Left renal pelvis (tissue), 4 donors: Measurements from ENCODE around the gene FRK. TPM values are rescaled to one million over a fixed set of nuclear protein-coding genes. Genes with fewer than 3 reads are reported as not detected.

ENCODE experiments used
- DNase-seq, 4 donors: peaks; one replicate each; pipeline ENCODE4 v3.0.0-alpha.2; 2013; ENCODE audit warnings: low read depth in 4 of 4, low spot score in 3 of 4
- polyA plus RNA-seq, 4 donors: library from polyadenylated mRNA; unstranded; fragments of 120-200 nt; gene quantifications; one replicate each; pipeline ENCODE4 v1.2.1, GENCODE V29; 2013; ENCODE audit not compliant: insufficient read length in 4 of 4

Gene FRK
- polyA plus RNA-seq, 4 donors = 0.35 to 5.8 (median 5.1) TPM

- no peak for DNase-seq
Measured at GRCh38 chr6:116036075-116036773, 24.5 kb downstream of the FRK start.

- DNase-seq = no peak
Measured at GRCh38 chr6:116035616-116036015, 25.1 kb downstream of the FRK start.

DNA sequence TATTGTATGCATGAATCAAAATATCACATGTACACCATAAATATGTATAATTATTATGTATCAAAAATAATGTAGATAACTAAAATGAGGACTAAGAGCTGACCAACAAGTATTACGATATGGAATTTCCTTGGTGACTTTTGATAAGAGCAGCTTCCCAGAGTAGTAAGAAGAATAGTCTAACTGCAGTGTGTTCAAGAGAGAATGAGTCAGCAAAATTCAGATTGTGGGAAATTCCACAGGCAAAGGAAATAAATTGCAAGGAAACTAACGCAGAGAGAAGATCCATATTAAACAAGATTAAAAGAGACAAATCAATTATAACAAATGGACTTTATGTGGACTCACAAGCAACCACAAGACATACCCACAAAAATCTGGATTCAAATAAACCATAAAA, 26.4 kb downstream of the FRK start:
- DNase-seq = no peak

GRCh38 chr6:116033687-116034303, 26.9 kb downstream of the FRK start:
- DNase-seq = no peak

GRCh38 chr6:116030770-116031169, 29.9 kb downstream of the FRK start:
- DNase-seq = no peak

DNA sequence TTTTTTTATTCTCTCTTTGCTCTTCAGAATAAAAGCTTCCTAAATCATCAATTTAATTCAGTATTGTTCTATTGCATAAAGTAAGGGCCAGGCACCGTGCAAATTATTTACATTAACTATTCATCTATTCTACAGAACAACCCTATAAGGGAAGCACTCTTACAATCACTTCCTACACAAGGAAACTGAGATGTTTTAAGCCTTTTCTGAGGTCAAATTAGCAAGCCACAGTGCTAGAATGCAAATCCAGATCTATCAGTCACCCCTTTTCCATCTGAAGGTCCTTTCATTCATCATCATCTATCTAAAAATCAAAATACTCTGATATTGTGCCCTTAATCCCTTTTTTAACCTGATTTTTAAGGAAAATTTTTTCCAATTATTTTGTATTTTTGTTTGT, 31.2 kb downstream of the FRK start:
- no peak for DNase-seq

DNA sequence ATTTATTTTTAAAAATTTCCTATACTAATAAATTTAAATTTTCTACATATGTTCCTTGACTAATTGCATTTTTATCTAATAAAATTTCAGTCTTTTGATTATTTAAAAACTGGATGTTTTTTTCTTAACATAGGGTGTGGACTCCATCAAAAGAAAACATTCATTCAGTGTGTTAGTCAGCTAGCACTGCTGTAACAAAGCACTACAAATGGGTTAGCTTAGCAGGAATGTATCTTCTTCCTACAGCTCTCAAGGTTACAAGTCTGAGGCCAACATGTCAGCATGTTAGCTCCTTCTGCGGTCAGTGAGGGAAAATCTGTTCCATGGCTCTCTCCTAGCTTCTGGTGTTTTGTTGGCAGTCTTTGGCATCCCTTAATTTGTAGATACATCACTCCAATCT, 32.5 kb downstream of the FRK start:
- no peak for DNase-seq

DNA sequence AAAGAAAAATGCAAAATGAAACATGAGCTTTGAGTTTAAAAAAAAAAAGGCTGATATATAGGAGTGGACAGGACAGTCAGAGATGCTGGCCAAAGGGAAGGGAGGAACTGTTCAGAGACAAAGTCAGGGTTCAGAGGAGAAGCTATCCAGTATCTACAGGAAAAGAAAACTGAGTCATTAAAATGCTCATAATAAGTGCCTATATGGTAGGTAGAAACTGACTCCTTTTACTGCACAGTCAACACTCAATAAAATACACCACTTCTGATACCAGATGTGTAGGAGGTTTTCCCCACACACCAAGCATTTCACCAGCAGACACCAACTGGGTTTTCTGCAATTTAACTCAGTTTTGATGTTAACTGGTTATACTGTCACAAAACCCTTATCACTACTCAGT, 32.9 kb downstream of the FRK start:
- no peak for DNase-seq

GRCh38 chr6:116025405-116025804, 35.3 kb downstream of the FRK start:
- DNase-seq = no peak

GRCh38 chr6:116022841-116023445, 37.7 kb downstream of the FRK start:
- DNase-seq = no peak

GRCh38 chr6:116020738-116021137, 40.0 kb downstream of the FRK start:
- DNase-seq = no peak

DNA sequence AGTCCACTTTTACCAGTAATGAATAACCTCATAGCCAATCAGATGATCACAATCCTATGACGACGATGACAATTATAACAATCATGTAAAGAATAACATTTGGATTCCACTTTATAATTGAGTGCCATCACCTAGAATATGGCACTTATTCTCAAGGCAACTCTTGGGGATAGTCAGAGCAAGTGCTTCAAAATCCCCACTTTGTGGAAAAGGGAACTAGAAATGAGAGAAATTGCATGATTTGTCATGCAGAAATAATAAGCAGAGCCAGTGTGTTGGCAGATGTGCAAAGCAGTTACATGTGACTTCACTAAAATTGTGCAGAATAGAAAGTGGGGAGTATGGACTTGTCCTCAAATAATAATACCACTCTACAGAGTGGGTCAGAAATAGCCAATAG, 41.3 kb downstream of the FRK start:
- DNase-seq = no peak

DNA sequence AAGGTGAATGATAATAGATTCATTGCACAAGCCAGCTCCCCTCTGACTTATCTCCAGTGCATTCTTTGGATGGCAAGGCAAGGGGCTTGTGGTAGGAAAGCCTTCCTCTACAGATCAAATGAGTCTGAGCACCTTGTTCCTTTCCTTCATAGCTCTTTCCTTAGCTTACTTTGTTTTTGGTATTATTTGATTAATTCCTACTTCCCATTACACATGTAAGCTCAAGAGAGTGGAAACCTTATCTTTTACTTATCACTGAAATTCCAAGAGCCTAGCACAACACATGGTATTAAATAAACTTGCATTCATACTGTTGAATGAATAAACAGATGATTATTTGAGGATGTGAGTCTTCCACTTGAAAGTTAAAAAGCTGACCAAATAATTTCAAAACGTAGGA, 41.7 kb downstream of the FRK start:
- no peak for DNase-seq

- DNase-seq = no peak
Measured at GRCh38 chr6:116017546-116018295, 43.0 kb downstream of the FRK start.

GRCh38 chr6:116016846-116017545, 43.7 kb downstream of the FRK start:
- no peak for DNase-seq

DNA sequence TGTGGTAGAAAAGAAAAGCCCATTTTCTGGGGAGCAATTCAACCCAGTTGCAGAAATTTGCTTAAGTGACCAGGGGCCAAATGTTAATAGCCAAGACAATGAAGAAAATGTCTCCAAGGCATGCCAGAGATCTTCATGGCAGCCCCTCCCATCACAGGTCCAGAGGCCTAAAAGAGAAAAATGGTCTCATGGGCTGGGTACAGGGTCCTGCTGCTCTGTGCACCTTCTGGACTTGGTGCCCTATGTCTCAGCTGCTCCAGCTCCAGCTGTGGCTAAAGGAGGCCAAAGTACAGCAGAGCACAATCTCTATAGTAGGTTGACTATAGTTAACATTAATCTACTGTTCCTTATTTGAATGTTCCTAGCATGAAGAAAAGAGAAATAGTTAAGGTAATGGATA, 44.7 kb downstream of the FRK start:
- DNase-seq = no peak

GRCh38 chr6:116015561-116015960, 45.1 kb downstream of the FRK start:
- no peak for DNase-seq

GRCh38 chr6:116012951-116013350, 47.7 kb downstream of the FRK start:
- no peak for DNase-seq

DNA sequence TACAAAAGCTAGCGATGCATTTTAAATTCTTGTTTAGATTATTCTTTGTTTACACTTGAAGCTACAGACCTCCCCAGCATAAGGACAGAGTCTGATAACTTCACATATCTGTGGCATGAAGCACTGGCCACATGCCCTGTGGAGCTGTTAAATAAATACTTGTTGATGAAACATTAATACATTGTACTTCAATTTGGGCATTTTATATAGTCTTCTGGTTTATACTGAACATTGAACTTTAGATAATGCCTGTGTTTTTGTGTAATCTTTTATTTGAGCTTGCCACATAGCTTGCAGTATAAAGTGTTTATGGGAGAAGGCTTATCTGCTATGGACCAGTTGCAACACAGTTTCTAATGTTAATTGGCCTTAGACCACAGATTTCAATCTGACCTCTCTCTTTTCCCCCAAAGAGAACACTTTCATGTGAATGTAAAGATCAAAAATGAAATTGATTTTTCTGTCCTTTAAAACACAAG, 48.2 kb downstream of the FRK start:
- DNase-seq = no peak

DNA sequence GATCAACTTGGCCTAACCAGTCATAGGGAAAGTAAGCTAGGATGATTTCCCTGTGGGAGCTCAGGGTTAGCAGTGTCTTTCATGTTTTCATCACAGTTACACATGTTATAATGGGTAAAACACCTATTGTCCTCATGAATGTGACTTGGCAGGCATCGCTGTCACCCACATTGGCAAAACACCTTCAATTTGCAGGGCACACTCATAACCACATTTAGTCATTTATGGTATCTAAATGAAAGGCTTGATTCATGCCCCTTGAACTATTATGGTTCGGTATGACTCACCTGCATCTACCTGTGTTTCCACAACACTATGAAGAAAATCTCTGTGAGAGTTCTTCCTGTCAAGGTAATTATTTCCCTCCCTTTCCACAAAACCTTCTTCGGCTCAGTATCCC, 49.2 kb downstream of the FRK start:
- no peak for DNase-seq
